Activated CD4-positive, alpha-beta T cell treated with anti-CD3 and anti-CD28 coated beads, Interleukin-2, amount 50 U/mL, for 1 hour (primary cell): Measurements from ENCODE around the gene PINLYP.

Source experiments
- DNase-seq: peaks from one replicate; pipeline ENCODE4 v3.0.0-alpha.2; 2020

The PINLYP gene

DNA sequence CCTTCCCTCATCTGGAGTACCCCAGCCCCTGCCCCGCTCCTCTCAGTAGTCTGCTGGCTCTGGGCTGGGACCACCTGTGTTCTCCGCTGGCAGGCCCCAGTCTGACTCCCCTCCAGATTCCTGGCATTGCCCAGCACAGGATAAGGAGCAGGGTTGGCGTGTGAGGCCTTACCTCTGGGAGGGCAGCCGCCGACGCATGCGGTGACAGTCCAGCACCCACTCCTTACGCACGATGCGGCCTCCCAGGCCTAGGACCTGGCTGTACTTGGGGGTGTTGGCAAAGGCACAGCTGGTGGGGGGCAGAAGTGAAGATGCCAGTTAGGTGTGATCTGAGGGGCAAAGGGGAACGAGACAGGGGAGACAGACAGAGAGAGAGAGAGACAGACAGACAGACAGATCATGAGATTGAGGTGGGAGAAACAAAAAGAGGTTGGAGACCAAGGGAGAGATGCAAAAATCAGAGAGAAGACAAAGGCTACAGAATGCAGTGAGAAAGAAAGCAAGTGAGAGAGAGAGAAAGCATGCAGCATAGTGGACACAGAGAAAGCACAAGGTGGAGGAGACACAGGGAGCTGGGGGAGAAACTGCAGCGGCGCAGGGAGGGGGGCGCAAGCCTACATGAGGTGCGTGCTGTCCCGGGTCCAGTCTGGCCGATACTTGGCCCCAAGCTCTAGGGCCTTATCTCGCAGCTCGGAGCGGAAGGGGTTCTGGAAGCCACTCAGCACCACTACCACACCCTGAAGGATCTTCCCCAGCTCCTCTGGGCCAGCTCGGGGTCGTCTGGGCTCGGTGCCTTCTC lies 24.0 kb upstream of the PINLYP start:
- DNase-seq: no peak

DNA sequence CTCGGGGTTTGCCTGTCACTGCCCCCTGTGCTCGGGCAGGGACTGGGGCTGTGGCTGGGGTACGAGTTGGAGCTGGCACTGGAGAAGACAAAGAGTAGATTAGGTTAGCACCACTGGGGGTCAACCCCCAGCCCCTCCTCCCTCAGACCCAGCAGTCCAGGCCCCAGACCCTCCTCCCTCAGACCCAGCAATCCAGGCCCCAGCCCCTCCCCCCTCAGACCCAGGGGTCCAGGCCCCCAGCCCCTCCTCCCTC lies 23.5 kb upstream of the PINLYP start:
- DNase-seq: no peak

DNA sequence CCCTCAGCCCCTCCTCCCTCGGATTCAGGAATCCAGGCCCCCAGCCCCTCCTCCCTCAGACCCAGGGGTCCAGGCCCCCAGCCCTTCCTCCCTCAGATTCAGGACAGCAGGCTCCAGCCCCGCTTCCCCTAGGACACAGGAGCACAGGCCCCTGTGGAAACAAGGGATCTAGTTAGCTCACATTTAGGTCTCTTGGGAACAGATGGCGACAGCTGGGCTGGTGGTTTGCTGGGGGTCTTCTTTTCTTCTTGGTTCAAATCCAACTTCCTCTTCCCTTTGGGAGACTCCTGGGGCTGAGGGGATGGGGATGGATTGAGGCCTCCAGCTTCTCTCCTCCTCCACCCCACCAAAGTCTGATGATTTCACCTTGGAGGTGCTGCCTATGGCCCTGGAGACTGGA lies 23.0 kb upstream of the PINLYP start:
- no peak for DNase-seq

DNA sequence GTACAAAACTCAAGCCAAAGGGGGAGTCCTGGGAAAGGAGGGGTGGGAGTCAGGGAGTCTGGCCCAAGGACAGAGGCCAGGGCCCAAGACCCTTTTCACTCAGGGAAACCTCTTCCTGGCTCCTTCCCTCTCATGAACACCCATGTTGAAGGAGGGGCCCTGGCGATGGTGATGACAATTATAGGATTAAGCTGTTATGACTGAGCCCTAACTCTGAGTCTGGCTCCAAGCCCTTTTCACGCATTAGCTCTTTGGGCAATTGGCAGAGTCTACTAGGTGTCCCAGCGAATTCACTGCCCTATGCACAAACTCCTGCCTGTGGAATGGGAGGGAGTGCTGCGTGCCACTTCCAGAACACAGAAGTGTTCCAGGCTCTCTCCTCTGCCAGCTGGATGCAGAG lies 21.9 kb upstream of the PINLYP start:
- no peak for DNase-seq

DNA sequence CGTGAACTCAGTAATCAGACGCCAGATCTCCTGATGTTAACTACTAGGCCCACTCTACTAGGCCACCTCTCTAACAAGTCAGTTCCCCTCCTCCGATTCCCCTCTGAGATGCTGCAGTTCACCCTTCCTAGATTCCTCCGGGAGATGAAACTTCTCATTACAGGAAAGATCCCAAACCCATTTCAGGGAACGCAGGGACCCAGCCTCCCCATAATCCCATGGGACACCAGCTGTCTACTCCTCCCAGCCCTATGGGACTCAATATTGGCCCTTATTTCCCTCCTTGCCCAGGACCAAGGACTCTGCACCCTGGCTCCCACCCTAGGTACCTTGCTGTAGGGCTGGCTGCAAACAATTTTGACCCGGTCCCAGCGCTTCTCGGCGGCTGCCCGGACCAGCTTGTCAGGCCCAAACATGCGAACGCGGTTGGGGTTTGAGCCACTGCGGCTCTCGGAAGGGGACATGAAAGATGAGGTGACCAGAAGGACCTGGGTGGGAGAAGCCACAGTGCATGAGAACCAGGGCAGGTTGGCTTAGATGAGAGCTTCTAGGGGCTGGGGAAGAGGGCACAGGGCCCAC lies 21.2 kb upstream of the PINLYP start:
- no peak for DNase-seq

DNA sequence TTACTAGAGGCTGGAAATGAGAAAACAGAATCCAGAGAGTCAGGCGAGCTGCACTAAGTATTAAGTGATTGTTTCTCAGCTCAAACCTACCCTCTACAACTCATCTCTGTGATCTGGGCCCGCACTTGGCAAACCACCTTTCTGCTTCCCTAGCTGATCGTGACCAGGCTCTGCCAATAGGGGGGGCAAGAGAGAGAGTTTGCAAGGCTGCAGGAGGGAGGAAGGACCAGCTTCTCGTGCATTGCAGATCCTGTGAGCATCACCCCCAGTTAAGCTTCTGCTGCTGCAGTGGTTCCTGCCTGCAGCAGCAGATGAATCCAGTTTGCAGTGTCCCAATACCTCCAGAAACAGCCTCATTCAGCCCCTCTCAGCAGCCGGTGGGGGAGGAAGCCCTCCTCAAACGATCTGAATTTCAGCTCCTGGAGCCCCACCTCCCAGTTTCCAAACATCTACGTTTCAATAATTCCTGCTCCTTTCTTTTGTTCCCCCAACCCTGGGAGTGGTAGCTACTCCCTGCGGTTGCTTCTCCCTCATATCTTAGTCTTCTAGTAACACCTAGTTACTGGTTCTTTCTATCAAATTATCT lies 20.3 kb upstream of the PINLYP start:
- DNase-seq: peak; percentile 84

DNA sequence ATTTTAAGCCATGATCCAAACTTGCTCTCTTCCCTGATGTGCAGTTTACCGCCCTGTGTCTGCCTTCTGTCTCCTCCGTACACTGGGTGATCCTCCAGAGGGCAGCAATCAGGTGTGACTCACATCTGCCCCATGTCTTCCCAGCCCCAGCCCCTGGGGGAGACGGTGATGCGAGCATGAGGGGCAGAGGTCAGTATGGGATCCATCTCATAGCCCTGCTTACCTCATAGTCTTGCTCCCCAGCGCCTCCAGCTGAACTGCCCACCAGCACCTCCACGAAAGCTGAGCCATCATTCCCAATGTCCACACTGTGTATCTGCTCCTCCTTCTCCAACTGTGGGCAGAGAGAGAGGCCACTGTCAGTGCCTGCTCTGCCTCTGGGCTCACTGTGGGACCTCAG lies 14.9 kb upstream of the PINLYP start:
- no peak for DNase-seq

DNA sequence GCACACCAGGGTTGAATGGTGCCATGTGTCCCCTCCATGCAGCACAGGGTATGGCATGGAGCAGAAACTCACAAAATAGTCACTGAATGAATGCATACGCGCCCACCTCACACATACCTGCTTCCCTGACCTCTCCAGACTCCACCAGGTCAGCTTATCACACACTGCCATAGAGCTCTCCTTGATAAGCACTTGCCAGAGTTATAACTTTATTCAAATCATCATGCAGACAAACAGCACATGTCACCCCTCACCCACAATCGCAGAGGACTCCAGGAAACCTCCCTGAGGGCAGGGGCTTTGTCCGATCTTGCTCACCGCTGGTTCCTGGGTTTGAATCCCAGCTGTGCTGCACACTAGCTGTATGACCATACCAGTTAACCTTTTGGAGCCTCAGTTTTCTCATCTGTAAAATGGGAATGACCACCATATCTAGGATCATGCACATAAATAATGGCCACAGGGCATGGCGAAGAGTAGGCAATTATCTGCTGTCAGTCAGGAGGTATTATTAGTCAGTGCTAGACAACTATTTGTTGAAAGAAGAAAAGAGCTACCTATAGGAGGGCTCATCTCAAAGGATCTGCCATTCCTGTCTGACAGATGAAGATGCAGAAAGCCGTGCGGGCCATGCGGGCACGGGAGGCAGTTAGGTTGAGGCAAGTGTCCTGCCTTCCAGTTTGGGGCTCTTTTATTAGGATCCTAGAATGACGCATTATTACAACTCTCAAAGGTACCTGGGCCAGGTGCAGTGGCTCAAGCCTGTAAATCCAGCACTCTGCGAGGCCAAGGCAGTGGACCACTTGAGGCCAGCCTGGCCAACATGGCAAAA lies 14.2 kb upstream of the PINLYP start:
- no peak for DNase-seq

DNA sequence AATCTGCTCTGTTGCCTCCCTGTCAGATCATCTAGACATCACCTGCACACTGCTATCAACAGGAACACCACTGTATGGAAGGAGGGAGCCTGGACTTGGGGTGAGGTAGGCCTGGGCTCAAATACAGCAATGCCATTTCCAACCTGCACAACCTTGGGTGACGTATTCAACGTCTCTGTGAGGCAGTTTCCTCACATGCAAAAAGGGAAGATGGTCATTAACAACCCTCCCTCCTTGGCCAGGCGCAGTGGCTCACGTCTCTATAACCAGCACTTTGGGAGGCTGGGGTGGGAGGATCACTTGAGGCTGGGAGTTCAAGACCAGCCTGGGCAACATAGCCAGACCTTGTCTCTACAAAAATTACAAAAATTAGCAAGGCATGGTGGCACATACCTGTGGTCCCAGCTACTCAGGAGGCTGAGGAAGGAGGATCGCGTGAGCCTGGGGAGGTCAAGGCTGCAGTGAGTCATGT lies 13.3 kb upstream of the PINLYP start:
- no peak for DNase-seq

DNA sequence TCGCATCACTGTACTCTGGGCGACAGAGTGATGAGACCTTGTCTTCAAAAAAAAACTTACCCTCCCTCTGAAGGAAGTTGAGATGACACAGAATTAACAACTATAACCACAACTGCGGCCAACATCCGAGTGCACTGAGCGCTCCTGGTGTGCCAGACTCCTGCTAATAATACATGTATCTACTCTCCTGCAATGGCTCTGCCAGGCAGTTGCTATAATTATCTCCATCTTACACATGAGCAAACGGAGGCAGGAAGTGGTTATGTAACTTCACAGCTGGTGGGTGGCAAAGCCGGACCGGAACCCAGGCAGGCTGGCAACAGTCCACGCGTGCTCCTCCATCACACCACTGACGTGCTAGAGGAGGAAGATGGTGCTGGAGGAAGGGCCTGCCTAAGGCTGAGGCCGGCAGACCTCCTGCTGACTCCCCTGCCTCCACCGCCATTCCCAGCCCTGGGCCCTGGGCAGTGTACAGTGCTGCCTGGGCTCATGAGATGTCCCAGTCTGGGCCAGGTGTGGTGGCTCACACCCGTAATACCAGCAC lies 12.8 kb upstream of the PINLYP start:
- peak; percentile 67 for DNase-seq

DNA sequence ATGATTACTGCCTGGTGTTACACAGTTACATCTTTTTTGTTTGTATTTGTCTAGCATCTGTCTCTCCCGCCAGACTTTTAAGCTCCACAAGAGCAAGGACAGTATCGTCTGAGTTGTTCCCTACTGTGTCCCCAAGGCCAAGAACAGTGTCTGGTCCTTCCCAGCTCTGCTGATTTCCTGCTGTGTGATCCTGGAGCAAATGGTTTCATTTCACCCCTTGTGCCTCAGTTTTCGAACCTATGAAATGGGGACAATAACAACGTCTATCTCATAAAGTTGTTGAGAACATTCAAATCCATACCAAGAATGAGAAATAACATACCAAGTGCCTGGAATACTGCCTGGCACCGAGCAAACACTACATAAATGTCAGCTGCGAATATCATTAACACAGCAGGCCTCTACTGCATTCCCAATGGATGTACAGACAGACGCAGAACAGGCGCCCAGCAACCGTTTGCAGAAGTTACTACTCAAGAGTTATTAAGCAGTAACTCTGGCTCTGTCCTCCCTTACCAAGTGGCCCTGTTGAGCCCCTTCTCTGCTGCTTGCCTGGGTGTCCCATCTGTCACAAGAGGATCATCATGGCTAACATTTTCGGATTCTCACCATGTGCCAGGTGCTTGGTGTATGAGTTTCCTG lies 11.7 kb upstream of the PINLYP start:
- no peak for DNase-seq

DNA sequence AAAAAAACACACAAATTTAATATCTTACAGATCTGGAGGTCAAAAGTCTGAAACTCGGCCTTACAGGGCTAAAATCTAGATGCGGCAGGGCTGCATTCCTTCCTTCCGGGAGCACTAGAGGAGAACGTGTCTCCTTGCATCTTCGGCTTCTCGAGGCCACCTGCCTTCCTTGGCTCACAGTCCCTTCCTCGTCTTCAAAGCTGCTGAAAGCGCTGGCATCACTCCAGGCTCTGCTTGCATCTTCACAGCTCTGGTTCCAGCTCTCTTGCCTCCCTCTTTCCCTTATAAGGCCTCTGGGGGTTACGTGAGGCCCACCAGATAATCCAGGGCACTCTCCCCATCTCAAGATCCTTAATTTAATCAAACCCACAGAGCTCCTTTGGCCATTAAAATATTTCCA lies 10.8 kb upstream of the PINLYP start:
- DNase-seq: no peak

DNA sequence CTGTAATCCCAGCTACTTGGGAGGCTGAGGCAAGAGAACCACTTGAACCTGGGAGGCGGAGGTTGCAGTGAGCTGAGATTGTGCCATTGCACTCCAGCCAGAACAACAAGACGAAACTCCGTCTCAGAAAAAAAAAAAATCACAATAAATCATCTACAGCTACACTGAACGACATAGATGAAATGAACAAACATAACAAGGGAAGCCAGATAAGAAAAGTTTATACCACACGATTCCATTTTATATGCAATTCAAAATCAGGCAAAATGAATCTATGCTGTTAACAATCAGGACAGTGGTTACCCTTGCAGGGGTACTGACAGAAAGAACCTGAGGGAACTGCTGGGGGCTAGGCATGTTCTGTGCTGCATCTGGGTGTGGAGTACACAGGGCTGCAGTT lies 5.9 kb upstream of the PINLYP start:
- DNase-seq: no peak

DNA sequence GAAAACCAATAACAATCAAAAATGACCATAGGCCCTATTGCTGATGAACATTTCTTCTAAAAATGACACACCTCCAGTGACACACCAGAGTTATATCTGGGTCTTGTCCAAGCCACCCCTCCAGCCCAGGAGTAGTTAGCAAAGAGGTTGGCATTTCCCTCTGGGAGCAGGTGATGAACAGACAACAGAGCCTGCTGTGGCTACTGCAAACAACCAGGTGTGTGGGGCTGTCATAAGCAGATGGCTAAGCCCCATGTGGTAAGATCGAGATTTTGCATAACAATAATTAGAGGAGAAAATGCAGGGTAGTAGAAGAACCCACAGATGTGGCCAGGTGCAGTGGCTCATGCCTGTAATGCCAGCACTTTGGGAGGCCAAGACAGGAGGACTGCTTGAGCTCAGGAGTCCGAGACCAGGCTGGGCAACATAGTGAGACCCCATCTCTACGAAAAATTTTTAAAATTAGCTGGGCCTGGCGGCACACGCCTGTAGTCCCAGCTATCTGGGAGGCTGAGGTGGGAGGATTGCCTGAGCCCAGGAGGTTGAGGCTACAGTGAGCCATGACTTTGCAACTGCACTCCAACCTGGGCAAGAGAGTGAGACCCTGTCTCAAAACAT lies 5.3 kb upstream of the PINLYP start:
- DNase-seq: no peak

DNA sequence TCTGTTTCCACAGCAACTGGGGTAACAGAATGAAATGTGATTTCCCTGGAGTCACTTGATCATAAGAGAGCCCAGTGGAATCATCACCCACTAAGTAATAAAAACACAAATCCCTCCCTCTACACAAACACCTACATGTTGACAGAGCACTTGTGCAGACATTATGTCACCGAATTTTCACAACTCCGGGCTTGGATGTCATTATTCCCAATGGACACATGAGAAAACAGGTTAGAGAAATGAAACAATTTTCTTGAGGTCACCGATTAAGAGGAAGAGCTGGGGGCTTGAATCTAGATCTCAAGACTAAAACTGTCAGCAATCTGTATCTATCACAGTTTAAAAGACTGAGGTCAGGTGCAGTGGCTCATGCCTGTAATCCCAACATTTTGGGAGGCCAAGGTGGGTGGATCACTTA lies 3.4 kb upstream of the PINLYP start:
- no peak for DNase-seq

DNA sequence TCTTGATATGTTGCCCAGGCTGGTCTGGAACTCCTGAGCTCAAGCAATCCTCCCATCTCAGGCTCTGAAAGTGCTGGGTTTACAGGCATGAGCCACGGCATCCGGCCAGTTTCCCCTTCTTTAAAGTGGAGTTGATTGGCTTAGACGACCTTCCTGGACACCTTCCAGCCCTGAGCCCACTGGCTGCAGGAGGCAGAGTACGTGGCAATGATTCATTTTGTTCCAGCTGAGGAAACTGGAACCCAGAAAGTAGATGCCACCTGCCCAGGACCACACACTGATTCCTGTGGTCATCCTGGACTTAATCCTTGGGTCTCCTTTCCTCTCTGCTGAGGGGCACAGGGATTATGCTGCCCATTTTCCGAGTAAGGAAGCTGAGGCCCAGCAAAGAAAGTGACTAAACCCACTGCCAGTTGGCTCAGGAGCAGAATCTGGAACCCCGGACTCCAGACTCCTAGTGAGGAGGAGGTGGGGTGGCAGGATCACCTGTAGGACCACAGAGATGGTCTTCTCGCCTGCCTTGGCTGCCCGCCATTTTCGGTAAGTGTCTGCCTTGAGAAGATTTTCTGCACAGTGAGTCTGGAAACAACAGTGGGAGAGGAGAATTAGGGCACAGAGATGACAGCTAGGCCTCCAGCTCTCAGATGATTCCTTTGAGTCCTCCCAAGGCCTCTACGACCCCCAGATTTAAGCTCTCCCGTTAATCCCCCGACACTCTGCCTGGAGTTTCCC lies 1.0 kb upstream of the PINLYP start:
- DNase-seq: no peak

DNA sequence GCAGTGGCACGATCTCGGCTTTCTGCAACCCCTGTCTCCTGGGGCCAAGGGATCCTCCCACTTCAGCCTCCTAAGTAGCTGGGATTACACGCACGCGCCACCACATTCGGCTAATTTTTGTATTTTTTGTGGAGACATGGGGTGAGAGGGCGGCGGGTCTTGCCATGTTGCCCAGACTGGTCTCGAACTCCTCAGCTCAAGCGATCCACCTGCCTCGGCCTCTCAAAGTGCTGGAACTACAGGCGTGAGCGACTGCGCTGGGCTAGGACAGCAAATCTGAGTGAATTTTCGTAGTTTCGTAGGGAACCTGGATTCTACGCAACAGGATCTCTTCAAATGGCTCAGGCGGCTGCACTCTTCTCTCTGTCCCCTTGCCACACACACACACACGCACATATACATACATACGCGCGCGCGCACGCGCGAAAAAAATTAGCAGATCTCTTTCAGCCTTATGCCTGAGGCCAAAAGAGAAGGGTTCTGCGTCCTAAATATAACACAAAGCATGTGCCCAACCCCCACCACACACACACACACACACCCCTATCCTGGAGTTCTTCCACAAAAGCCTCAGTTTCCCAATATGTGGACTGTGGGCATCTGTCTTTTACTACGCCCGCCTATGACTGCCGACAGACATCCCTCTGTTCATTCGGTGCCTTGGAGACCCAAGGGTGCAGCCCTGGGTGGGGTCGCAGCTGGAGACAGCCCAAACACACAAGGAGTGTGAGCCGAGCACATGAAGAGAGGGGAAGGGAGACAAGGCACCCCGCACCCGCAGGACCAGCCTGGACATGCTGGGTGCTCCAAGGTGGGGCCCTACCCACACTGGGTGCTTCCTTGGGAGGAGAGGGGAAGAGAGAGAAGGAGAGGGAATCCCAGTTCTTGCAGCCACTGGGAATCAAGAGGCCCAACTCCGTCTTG lies 616 bp downstream of the PINLYP start:
- no peak for DNase-seq

DNA sequence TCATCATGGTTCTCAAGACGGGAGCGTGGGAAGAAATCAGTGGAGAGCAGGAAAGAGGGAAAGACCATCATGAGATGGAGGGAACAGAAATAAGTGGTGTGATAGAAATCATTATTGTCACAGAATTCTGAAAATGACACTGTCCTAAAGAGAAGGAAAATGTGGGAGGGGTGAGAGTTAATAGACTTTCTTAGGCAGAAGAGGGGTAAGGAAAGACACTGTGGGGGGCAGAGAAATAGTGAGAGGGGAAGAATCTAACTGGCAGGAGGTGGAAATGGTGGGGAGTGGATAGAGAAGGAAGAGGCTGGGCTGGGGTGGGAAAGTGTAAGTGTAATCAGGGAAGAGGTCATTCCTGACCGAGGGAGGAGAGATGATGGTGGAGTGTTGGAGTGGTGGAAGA lies 3.2 kb downstream of the PINLYP start:
- DNase-seq: no peak

DNA sequence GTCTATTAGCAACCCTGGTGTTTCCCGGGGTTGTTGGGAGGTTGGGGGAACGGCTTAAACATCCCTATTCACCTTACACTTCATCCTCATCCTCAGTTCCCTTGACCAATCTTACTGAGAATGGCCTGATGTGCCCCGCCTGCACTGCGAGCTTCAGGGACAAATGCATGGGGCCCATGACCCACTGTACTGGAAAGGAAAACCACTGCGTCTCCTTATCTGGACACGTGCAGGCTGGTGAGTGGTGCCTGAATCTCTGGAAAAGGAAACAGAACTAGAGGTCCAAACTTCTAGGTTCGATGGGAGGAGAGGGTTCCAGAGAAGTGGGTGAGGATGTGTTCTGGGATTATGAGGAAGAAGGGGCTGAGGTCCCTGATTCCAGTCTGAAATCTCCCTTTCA lies 5.9 kb downstream of the PINLYP start:
- no peak for DNase-seq

DNA sequence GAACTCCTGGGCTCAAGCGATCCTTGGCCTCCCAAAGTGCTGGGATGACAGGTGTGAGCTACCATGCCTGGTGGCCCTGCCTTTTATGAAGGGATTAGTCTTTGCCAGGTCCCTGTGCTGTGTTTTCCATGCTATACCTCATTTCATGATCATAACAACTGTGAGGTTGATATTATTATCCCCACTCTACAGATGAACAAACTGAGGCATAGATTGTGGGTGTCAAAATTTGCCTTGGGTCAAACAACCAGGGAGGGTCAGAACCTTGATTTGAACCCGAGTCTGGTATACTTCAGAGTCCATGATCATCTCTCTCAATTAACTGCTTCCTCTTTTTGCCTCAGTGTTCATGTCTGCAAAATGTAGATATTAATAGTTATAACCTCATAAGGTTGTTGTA lies 6.9 kb downstream of the PINLYP start:
- no peak for DNase-seq

DNA sequence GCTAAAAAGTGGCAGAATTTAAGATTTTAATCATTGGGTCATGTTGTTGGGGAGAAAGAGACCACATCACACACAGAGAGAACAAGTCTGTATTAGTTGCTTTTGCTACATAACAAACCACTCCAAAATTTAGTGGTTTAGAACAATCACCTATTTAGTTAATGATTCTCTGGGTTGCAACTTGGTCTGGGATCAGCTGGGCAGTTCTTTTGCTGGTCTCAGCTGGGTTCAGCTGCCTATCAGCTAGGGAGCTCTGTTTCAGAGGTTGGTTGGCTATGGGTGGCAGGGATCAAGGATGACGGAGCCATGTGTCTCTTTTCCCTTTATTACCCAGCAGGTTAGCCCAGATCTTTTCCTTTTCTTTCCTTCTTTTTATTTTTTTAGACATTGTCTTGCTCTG lies 8.9 kb downstream of the PINLYP start:
- no peak for DNase-seq
